CD8-positive, alpha-beta memory T cell (primary cell): ENCODE data around the gene DOCK1. TPM values are rescaled to one million over a fixed set of nuclear protein-coding genes. Genes with fewer than 3 reads are reported as not detected.

Experiments used
- CTCF ChIA-PET: fragments of 350-600 bp; sonication (Branson Sonifier 250); formaldehyde crosslinking; loops from one replicate; lab custom pipeline; 2021; ENCODE audit warnings: antibody characterized with exemption; lab: Charles Lee
- POLR2A ChIA-PET: fragments of 350-600 bp; sonication (Branson Sonifier 250); formaldehyde crosslinking; loops from one replicate; lab custom pipeline; 2021; ENCODE audit warnings: antibody characterized with exemption; lab: Charles Lee
- DNase-seq, 5 donors: peaks; one replicate each; pipeline versions ENCODE4 v3.0.0 to v3.0.0-alpha.2; 2020 to 2022; ENCODE audit warnings: mixed read lengths in 1 of 5
- H3K27ac ChIP-seq: one replicate; pipeline ENCODE4 v1.7.0; 2013; ENCODE audit warnings: low read depth, mild to moderate bottlenecking, low read length, moderate library complexity
- H3K27me3 ChIP-seq: 2 replicates; pipeline ENCODE4 v1.7.0; 2013; ENCODE audit warnings: low read length, mild to moderate bottlenecking; ENCODE audit not compliant: insufficient read depth, poor library complexity, severe bottlenecking
- H3K36me3 ChIP-seq: 2 replicates; pipeline ENCODE4 v1.7.0; 2013; ENCODE audit warnings: mild to moderate bottlenecking, low read length, moderate library complexity; ENCODE audit not compliant: insufficient read depth
- H3K4me1 ChIP-seq: 2 replicates; pipeline ENCODE4 v1.7.0; 2013; ENCODE audit warnings: mild to moderate bottlenecking, low read length, moderate library complexity; ENCODE audit not compliant: insufficient read depth
- H3K4me3 ChIP-seq: 2 replicates; pipeline ENCODE4 v1.7.0; 2013; ENCODE audit warnings: mild to moderate bottlenecking, low read length
- H3K9me3 ChIP-seq: 2 replicates; pipeline ENCODE4 v1.7.0; 2013; ENCODE audit warnings: mild to moderate bottlenecking, low read length
- H3K27ac Mint-ChIP-seq, 8 donors: one replicate each; pipeline ENCODE4 v1.8.0; 2020 to 2021; ENCODE audit warnings: mixed read lengths in 8 of 8, mild to moderate bottlenecking in 6 of 8, inconsistent platforms in 3 of 8, moderate library complexity in 3 of 8
- H3K27me3 Mint-ChIP-seq, 2 donors: one replicate each; pipeline ENCODE4 v1.8.0; 2020 to 2021; ENCODE audit warnings: mixed read lengths in 2 of 2, mild to moderate bottlenecking in 1 of 2, moderate library complexity in 1 of 2
- H3K36me3 Mint-ChIP-seq, 3 donors: one replicate each; pipeline ENCODE4 v1.8.0; 2020 to 2021; ENCODE audit warnings: mixed read lengths in 3 of 3, inconsistent platforms in 1 of 3, mild to moderate bottlenecking in 1 of 3
- H3K4me1 Mint-ChIP-seq, 3 donors: one replicate each; pipeline ENCODE4 v1.8.0; 2020 to 2021; ENCODE audit warnings: mixed read lengths in 3 of 3, inconsistent platforms in 1 of 3, mild to moderate bottlenecking in 1 of 3
- H3K4me3 Mint-ChIP-seq, 7 donors: one replicate each; pipeline ENCODE4 v1.8.0; 2020 to 2021; ENCODE audit warnings: mixed read lengths in 7 of 7, mild to moderate bottlenecking in 6 of 7, moderate library complexity in 4 of 7, inconsistent platforms in 2 of 7
- H3K9me3 Mint-ChIP-seq, 5 donors: one replicate each; pipeline ENCODE4 v1.8.0; 2020 to 2022; ENCODE audit warnings: mixed read lengths in 5 of 5, mild to moderate bottlenecking in 3 of 5, moderate library complexity in 2 of 5, inconsistent platforms in 1 of 5
- polyA plus RNA-seq: library from polyadenylated mRNA; unstranded; fragments of 300-500 nt; fragmentation: Illumina TruSeq; gene quantifications from one replicate; pipeline ENCODE4 v1.2.3, GENCODE V29; 2021
- total RNA-seq, 2 experiments: library from RNA; stranded (reverse); gene quantifications; one replicate each; pipeline ENCODE4 v1.2.3, GENCODE V29; 2021

The DOCK1 gene
- total and polyA plus RNA-seq, 3 experiments from 2014 or later, result 0.16 to 0.18 TPM; not detected in 1

DNA sequence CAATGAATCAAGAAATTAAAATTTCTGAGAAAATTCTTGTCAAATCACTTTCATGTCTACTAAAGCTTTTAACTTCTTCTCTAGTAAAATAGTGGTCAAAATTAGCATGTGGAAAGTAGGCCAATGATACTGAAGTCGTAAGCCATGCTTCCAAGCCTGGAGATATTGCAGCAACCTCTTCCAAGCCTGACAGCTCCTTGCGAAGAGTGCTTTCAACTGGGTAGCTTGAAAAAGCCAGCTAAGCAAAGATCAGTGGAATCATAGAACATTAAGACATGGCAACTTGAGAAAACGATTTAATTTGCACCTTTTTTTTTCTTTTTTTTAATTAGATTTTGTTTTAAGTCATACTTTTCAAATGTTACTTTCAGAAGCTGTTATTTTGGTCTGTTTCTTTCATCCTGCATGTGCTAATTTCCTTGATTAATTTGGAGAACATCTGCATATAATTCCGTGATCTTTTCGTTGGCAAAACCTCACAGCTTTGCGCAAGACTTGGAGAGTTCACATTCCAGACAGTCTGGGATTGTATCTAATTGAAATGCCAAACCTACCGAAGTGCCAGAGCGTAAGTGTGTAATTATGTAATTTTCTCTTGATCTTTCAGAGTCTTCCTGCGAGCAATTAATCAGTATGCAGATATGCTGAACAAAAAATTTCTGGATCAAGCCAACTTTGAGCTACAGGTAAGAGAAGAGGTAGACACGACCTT, 433.3 kb downstream of the DOCK1 start:
- ChIA-PET CTCF (no interaction called here), POLR2A (no interaction called here)
- no peaks in the 10 kb centered on the region for H3K27me3 Mint-ChIP-seq

DNA sequence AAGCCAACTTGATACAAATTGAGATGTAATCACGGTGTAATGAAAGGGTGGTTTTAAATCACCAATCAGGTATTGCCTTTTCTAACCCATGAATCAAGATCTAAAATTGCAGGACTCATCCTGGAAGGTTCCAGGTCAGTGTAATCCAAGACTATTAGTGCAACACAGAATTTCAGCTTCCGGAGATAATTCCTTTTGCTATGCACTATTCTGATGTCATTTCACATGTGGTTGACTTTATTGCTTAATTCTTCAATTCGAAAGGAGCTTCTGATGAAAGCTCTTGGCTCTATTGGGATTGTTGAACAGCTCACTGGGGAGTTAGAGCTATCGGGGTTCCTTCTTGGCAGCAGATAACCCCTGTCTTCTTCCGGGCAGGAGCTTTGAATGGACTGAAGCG, 438.6 kb downstream of the DOCK1 start:
- Histone ChIP-seq H3K4me3 (no peak overlapping the region), H3K4me1 (no peaks in the 10 kb centered on the region), H3K27ac (no peak overlapping the region), H3K27me3 (no peaks in the 10 kb centered on the region), H3K36me3 (no peaks in the 10 kb centered on the region), H3K9me3 (no peaks in the 10 kb centered on the region)
- Mint-ChIP-seq H3K27ac (no peak overlapping the region), H3K27me3 (no peaks in the 10 kb centered on the region), H3K4me3 (no peak overlapping the region), H3K4me1 (no peaks in the 10 kb centered on the region), H3K36me3 (no peaks in the 10 kb centered on the region), H3K9me3 (no peaks in the 10 kb centered on the region)
- no peak for DNase-seq
- POLR2A ChIA-PET, result no interaction called here
- CTCF ChIA-PET, result no interaction called here

More for the DNA sequence above, 433.3 kb downstream of the DOCK1 start:
- Mint-ChIP-seq H3K4me1 (no peaks in the 10 kb centered on the region), H3K4me3 (no peak overlapping the region), H3K36me3 (no peaks in the 10 kb centered on the region), H3K27ac (no peak overlapping the region), H3K9me3 (no peaks in the 10 kb centered on the region)
- Histone ChIP-seq H3K4me1 (peaks cover under 1% of the 10 kb centered on the region), H3K4me3 (no peak overlapping the region), H3K9me3 (no peaks in the 10 kb centered on the region), H3K27me3 (no peaks in the 10 kb centered on the region), H3K27ac (no peak overlapping the region), H3K36me3 (no peaks in the 10 kb centered on the region)
- DNase-seq, result no peak

DNA sequence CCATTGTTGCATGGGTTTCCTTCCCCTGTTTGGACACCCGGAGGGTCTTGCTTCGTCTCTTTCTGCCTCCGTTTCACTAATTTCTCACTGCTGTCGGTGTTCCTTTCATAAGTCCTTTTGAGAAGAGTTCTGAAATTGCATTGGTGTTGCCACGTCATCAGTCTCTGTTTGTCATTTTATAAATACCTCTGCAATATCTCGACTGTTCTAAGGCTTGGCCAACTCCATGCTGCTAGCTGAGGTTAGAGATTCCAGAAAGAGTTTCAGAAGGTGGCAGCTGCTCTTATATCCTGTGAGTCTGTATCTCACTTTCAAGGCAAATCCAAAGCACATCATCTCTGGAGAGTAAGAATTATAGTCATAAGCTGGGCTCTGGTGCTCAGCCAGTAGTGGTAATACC, 439.1 kb downstream of the DOCK1 start:
- Mint-ChIP-seq H3K4me1 (no peaks in the 10 kb centered on the region), H3K9me3 (no peaks in the 10 kb centered on the region), H3K27ac (no peak overlapping the region), H3K4me3 (no peak overlapping the region), H3K36me3 (no peaks in the 10 kb centered on the region), H3K27me3 (no peaks in the 10 kb centered on the region)
- no peaks in the 10 kb centered on the region for H3K9me3 ChIP-seq
- no peaks in the 10 kb centered on the region for H3K36me3 ChIP-seq
- H3K27me3 ChIP-seq, result no peaks in the 10 kb centered on the region
- ChIA-PET CTCF (no interaction called here), POLR2A (no interaction called here)
- DNase-seq, result no peak
- H3K4me3 ChIP-seq, result no peak overlapping the region
- H3K4me1 ChIP-seq, result no peaks in the 10 kb centered on the region
- no peak overlapping the region for H3K27ac ChIP-seq

DNA sequence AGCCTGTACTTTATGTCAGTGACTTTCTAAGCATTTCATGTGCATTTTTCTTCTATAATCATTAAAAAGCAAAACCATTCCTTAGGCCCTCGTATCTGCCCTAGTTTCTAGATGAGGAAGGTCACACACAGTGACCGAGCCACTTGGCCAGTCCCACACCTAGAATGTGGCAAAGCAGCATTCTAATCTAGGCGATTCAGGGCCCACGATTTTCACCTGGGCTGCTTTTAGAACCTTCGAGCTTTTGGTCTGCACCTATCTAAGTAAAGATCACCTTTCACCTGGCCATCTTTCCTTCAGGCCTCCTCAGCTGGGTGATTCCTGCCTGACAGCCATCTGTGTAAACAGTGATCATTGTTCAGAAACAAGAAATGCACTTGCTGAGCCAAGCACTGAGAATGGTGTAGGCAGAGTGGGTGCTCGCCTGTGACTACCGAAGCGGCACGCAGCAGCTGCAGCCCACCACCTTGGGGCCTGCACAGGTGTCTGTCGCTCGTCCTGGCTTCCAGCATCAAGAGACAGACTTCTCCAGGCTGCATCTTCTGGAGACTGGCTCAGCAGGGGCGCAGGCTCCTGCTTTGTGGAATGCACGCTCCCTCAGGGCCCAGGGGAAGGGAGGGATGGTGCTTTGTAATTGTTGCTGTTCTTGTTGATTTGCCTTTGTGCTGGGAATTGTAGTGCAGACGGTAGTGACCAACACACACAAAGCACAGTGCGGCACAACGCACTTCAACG, 440.2 kb downstream of the DOCK1 start:
- Mint-ChIP-seq H3K4me3 (no peak overlapping the region), H3K4me1 (no peaks in the 10 kb centered on the region), H3K9me3 (no peaks in the 10 kb centered on the region), H3K27me3 (no peaks in the 10 kb centered on the region), H3K27ac (no peak overlapping the region), H3K36me3 (no peaks in the 10 kb centered on the region)
- DNase-seq, result no peak
- Histone ChIP-seq H3K4me3 (no peak overlapping the region), H3K36me3 (no peaks in the 10 kb centered on the region), H3K27ac (no peak overlapping the region), H3K4me1 (no peaks in the 10 kb centered on the region), H3K9me3 (no peaks in the 10 kb centered on the region), H3K27me3 (no peaks in the 10 kb centered on the region)
- ChIA-PET POLR2A (no interaction called here), CTCF (no interaction called here)

DNA sequence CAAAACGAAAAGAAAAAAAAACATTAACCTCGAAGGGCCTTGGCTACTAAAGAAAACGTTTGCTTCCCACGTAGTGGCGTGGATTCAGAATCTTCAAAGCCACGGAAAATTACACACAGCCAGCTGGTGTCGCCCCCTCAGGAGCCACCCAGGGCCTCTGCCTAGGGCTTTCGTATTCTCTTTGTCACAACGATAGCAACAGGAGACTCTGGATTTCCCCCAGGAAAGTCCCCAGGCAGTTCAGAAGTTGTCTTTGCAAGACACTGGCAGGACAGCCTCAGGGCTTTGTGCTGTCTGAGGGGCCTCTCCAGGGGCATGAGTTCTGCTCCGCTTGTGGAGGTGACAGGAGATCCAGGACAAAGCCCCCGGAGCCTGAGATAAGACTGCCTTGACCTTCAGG, 441.4 kb downstream of the DOCK1 start:
- no peaks in the 10 kb centered on the region for H3K9me3 ChIP-seq
- CTCF ChIA-PET, result no interaction called here

DNA sequence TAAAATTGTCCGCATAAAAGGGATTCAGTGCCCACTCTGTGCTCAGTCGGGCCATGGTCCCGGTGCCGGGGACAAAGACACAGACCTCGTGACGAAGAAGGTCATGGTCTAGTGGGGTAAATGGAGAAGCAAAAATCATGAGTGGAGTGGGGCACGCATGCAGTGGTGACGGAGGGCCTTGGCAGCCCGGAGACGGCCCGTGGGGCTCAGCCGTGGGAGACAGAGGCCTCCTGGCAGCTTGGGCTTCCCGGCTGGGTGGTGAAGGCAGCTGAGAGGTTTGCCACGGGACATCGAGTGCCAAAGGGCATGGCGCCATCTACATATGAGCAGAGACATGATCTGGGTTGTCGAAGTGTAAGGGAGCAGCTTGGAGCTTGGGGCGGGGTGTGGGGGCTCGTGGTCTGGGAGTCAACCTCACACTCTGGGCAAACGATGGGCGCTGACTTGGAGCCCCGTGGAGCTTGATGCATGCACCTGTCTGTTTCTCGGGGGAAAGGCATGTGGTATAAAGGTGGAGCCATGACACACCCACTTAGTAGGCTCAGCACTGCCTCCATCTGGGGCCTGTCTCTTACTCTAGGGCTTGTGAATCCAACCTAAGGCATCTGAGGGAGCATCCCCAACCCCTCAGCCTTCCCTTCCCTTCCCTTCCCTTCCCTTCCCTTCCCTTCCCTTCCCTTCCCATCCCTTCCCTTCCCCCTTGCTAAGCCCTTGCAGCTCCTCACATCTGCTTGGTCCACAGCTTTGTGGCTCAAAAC, 442.2 kb downstream of the DOCK1 start:
- H3K27ac Mint-ChIP-seq, result no peak overlapping the region
- ChIA-PET POLR2A (no interaction called here), CTCF (no interaction called here)
- H3K36me3 Mint-ChIP-seq, result no peaks in the 10 kb centered on the region
- Histone ChIP-seq H3K27me3 (no peaks in the 10 kb centered on the region), H3K4me3 (no peak overlapping the region), H3K36me3 (no peaks in the 10 kb centered on the region), H3K4me1 (no peaks in the 10 kb centered on the region), H3K27ac (no peak overlapping the region), H3K9me3 (no peaks in the 10 kb centered on the region)
- no peak for DNase-seq
- H3K4me1 Mint-ChIP-seq, result no peaks in the 10 kb centered on the region
- H3K4me3 Mint-ChIP-seq, result no peak overlapping the region
- peaks cover 0 to 1% of the 10 kb centered on the region in 2 donors for H3K27me3 Mint-ChIP-seq
- no peaks in the 10 kb centered on the region for H3K9me3 Mint-ChIP-seq

More for the DNA sequence above, 441.4 kb downstream of the DOCK1 start:
- Mint-ChIP-seq H3K4me1 (no peaks in the 10 kb centered on the region), H3K27me3 (no peaks in the 10 kb centered on the region), H3K4me3 (no peak overlapping the region), H3K36me3 (no peaks in the 10 kb centered on the region), H3K9me3 (no peaks in the 10 kb centered on the region), H3K27ac (no peak overlapping the region)
- no peak for DNase-seq
- H3K27ac ChIP-seq, result no peak overlapping the region
- H3K36me3 ChIP-seq, result no peaks in the 10 kb centered on the region
- H3K4me1 ChIP-seq, result no peaks in the 10 kb centered on the region
- H3K4me3 ChIP-seq, result no peak overlapping the region
- no peaks in the 10 kb centered on the region for H3K27me3 ChIP-seq
- POLR2A ChIA-PET, result no interaction called here

DNA sequence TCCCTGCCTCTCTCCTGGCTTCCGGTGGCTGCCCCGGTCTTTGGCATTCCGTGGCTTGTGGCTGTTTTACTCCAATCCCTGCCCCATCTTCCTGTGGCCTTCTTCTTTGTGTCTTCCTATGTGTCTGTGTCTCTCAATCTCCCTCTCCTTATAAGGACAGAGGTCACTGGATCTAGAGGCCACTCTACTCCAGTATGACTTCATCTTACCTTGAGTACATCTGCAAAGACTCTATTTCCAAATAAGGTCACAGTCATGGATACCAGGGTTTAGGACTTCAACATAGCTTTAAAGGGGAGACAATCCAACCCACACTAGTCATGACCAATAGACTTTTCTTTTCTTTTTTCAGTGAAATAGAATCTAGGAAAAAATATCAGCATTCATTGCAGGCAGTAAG, 444.5 kb downstream of the DOCK1 start:
- Histone ChIP-seq H3K9me3 (no peaks in the 10 kb centered on the region), H3K4me1 (no peaks in the 10 kb centered on the region), H3K27ac (no peak overlapping the region), H3K27me3 (no peaks in the 10 kb centered on the region), H3K4me3 (no peak overlapping the region), H3K36me3 (no peaks in the 10 kb centered on the region)
- Mint-ChIP-seq H3K36me3 (no peaks in the 10 kb centered on the region), H3K27ac (no peak overlapping the region), H3K9me3 (no peaks in the 10 kb centered on the region), H3K4me1 (no peaks in the 10 kb centered on the region), H3K27me3 (peaks cover 0 to 1% of the 10 kb centered on the region in 2 donors), H3K4me3 (no peak overlapping the region)
- POLR2A ChIA-PET, result no interaction called here
- CTCF ChIA-PET, result no interaction called here
- no peak for DNase-seq

DNA sequence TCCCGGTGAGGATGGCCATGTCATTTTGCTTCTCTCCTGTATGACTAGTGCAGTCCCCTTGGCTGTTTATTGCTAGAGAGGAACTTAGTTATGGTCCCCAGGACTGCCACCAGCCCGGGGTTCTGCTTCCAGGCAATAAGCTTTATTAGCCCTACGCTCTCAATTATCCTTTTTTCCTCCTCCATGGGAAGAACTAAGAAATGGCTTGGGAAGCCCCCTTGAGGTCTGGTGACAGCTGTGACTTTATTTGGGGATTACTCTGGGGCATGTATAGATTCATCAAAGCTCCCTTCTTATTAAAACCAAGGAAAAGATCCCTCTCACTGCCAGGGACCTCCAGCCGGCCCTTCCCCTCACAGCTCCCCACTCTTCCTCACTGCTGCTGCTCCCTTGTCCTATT, 446.3 kb downstream of the DOCK1 start:
- DNase-seq, result no peak
- no peak overlapping the region for H3K27ac Mint-ChIP-seq
- H3K27me3 ChIP-seq, result no peaks in the 10 kb centered on the region

More for the DNA sequence above, 446.3 kb downstream of the DOCK1 start:
- no peak overlapping the region for H3K27ac ChIP-seq
- H3K9me3 Mint-ChIP-seq, result no peaks in the 10 kb centered on the region
- CTCF ChIA-PET, result interaction anchor here (1.2 kb wide), 1 partner anchor 8 kb away, joined by 3 read pairs; no protein-coding TSS in a partner anchor
- no peaks in the 10 kb centered on the region for H3K9me3 ChIP-seq
- H3K4me1 Mint-ChIP-seq, result no peaks in the 10 kb centered on the region
- H3K4me3 Mint-ChIP-seq, result no peak overlapping the region
- H3K27me3 Mint-ChIP-seq, result peaks cover 0 to 1% of the 10 kb centered on the region in 2 donors
- H3K4me3 ChIP-seq, result no peak overlapping the region
- H3K4me1 ChIP-seq, result no peaks in the 10 kb centered on the region
- H3K36me3 ChIP-seq, result no peaks in the 10 kb centered on the region
- no peaks in the 10 kb centered on the region for H3K36me3 Mint-ChIP-seq
- POLR2A ChIA-PET, result no interaction called here
